ENCODE results near the gene MAML2.

- TF ChIP-seq CTCF (IDR thresholded peaks at IDR 0.05) (no peak), ZFX (IDR thresholded peaks at IDR 0.05; ENCODE audit: borderline replicate concordance) (no peak)
Observed at GRCh38 chr11:96134602-96135001, 208.4 kb downstream of the MAML2 start.

Measured in 22Rv1 (cell line).